GM18508 (cell line): Measurements from ENCODE around the gene ABCB7.
"Not testable (repeated sequence)": the region's sequence is repeated elsewhere in the genome, so short reads cannot be mapped to it uniquely, and the experiment has no call there.

Source experiments
- ATAC-seq: cut with Tn5 transposase; IDR thresholded peaks from one replicate; pipeline ENCODE4 v1.9.1; 2021; ENCODE audit warnings: moderate number of reproducible peaks; ENCODE audit not compliant: insufficient read depth, unreplicated experiment

ABCB7 gene

DNA sequence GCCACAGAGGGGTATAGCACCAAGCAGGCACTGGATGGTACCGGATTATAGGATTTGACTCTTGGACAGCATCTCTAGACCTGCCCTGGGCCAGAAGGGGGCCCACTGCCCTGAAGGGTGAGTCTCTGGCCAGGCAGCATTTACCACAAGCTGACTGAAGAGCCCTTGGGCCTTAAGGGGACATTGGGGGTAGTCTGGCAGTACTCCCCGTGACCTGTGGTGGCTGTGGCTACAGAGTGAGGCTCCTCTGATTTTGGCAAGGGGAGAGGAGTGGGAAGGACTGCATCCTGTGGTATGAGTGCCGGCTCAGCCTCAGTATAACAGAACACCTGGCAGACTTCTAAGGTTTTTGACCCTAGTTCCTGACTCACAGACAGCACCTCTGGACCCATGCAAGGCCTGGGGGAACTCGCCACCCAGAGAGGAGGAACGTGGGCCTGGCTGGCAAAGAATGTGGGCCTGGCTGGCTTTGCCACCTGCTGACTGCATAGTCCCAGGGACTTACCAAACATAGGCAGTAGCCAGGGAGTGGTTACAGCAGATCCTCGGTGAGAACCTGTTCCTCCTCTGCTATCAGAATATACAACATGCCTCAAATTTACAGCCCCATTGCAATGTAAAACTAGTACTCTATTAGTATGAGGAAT is 48.1 kb downstream of the ABCB7 start:
- no peak for ATAC-seq

DNA sequence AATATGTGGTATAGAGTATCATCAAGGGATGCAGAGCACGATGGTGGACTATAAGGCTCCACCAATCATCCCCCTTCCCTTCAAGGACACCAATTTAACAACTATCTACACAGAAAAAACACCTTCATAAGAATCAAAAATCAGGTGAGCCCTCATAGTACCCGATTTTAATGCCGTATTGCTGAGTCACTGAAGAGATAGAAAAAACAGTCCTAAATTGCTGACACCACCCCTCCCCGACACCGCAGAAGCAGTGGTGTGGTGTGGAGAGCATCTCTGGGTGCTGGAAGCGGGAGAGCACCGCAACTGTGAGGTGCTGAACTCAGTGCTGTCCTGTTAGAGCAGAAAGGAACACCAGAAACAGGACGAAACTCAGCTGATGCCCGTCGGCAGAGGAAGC is 49.3 kb downstream of the ABCB7 start:
- no peak for ATAC-seq

DNA sequence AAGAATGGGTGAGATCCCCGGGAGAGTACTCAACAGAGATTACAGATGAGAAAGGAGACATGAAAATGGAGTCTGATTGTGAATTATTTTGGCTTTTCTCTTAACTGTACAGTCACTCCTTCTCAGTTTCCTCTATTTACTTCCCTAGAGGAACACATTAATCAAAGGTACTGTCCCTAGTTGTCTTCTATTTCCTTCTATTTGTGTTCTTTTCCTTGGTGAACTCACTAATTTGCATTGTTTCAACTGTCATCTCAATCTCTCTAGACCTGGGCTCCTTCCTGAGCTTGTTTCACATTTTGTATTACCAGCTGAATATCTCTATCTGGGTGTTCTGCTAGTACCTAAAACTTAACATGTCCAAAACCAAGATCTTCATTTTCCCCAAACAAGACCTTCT is 59.8 kb downstream of the ABCB7 start:
- no peak for ATAC-seq

DNA sequence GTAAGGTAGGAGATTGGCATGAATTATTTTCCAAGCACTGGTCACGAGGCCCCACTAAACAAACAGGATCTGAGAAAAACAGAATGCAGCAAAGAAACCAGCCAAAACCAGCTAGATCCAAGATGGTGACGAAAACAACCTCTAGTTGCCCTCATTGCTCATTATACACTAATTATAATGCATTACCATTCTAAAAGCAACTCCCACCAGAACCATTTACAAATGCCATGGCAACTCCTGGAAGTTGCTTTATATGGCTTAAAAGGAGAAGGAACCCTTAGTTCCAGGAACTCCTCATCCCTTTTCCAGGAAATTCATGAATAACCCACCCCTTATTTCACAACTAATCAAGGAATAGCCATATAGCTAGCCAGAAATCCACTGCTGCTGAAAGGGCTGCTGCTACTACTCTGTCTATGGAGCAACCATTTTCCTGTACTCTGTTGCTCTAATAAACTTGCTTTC is 69.3 kb downstream of the ABCB7 start:
- no peak for ATAC-seq

DNA sequence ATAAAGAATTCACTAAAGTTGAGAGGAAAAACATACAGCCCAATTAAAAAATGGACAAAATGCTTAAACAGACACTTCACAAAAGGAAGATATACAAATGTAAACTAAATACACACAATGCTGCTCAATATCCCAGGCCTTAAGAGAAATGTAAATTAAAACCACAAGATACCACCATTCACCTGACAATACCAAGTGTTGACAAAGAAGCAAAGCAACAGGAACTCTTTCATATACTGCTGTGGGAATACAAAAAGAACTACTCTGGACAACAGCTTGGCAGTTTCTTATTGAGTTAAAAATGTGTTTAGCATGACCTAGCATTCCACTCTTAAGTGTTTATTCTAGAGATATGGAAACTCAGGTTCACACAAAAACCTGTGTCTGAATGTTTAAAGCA is 71.3 kb downstream of the ABCB7 start:
- ATAC-seq = no peak

DNA sequence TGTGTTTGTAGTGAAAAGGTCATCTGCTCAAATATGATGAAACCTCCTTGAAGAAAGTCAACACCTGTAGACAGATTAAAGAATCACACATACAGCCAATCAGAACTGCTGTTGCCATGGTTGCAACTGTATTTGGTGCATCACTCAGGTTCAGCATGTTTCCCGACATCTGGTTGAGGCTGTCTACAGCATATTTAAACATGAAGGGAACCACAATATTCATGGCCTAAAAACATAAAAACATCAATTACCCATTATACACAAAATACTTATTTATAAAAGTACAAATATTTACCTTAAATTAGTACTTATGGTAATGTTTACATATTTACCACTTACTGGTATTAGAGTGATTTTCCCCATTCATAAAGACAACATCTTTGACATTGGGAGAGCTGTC is 79.7 kb downstream of the ABCB7 start:
- ATAC-seq = no peak

DNA sequence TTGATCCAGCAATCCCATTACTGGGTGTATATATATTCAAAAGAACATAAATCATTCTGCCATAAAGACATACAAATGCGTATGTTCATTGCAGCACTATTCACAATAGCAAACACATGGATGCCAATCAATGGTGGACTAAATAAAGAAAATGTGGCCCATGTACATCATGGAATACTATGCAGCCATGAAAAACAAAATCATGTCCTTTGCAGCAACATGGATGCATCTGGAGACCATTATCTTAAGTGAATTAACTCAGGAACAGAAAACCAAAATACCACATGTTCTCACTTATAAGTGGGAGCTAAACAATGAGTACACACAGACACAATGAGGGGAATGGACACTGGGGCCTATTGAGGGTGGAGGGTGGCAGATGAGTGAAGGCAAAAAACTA is 81.6 kb downstream of the ABCB7 start:
- no peak for ATAC-seq

DNA sequence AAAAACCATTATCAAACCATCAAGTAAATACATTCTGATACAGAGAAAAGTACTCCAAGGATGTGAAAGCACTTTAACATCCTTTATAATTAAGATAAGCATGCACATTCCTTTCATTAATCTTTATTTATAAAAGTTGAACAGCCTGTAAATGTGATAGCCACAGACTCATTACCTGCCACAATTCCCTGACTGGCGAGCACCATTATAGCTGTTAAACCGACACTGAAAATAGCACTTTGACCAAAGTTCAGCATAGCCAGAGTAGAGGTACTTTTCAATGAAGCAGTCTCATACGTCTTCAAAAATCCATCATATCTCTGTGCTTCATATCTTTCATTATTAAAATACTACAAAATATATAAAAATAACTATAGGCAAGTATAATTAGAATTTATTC is 84.7 kb downstream of the ABCB7 start:
- no peak for ATAC-seq

DNA sequence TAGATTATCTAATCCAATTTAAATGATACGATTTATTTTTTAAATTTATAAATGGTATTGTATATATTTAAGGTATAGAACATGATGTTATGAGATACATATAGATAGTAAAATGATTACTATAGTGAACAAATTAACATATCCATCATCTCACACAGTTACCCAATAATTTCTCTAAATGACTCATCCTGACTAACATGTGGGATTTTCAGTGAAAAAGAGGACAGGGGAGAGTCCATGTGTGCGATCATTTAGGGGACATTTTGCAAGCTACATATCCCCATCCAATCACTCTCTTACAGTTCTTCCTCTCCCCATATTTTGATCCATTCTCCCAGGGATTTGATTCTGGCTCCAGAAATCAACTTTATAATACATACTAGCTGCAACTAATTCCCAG is 88.2 kb downstream of the ABCB7 start:
- ATAC-seq = no peak

DNA sequence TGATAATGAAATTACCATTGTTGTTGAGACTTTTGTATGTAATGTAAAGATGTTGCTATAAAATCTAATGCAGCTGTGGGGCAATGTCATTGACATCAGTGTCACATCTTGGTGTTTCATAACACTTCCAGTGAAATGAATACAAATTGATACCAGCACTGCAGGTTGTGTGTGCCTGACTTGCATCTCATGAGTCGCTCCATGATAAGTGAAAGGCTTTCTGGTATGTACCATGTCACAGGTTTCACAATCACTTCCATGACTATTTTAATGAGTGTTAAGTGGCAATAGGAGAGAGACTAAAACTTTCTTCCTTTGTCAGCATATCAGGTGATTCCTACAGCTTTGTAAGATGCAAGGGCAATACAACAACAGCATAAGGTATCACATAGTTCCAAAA is 94.4 kb downstream of the ABCB7 start:
- no peak for ATAC-seq

DNA sequence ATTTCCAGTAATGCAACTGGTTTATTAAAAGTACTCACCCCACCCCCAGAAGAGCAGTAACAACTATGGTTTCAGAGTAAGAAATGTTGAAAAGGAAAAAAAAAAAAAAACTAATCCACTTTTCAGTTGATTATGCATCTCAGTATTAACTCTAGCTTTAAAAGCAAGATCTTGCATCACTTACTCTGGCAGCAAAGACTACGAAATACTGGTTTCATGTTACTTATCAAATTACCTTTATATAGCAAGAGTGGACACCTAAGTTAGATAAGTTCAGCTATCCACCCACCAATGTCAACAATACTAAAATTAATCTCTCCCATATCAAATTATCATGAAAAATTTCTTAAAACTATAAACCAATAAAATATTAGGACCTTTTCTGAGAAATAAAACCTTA is 105.0 kb downstream of the ABCB7 start:
- no peak for ATAC-seq

DNA sequence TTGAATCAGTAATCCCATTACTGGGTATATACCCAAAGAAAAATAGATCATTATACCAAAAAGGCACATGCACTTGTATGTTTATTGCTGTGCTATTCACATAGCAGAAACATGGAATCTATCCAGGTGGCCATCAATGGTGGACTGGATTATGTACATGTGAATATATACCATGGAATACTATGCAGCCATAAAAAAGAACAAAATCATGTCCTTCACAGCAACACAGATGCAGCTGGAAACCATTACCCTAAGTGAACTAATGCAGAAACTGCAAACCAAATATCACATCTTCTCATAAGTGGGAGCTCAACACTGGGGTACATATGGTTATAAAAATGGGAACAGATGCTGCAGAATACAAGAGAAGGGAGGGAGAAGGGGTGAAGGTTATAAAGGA is 110.7 kb downstream of the ABCB7 start:
- no peak for ATAC-seq

DNA sequence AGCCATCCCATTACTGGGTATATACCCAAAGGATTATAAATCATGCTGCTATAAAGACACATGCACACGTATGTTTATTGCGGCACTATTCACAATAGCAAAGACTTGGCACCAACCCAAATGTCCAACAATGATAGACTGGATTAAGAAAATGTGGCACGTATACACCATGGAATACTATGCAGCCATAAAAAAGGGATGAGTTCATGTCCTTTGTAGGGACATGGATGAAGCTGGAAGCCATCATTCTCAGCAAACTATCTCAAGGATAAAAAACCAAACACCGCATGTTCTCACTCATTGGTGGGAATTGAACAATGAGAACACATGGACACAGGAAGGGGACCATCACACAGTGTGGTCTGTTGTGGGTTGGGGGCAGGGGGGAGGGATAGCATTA is 111.9 kb downstream of the ABCB7 start:
- not testable (repeated sequence) for ATAC-seq

DNA sequence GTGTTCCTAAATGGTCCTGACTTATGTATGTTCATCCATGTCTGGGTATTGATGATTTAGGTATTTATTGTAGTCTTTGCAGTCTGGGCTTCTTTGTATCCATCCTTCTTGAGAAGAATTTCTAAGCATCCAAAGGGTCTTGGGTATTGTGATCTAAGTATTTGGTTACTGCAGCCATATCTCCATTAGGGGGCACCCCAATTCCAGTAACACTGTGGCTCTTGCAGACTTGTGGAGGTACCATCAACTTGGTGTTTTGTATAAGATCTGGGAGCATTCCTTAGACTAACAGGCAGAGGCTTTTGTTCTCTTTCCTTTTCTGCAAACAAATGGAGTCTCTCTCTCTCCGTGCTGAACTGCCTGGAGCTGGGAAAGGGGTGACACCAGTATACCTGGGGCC is 117.2 kb downstream of the ABCB7 start:
- ATAC-seq = no peak
